ENCODE results near the gene RWDD3.

The RWDD3 gene

DNA sequence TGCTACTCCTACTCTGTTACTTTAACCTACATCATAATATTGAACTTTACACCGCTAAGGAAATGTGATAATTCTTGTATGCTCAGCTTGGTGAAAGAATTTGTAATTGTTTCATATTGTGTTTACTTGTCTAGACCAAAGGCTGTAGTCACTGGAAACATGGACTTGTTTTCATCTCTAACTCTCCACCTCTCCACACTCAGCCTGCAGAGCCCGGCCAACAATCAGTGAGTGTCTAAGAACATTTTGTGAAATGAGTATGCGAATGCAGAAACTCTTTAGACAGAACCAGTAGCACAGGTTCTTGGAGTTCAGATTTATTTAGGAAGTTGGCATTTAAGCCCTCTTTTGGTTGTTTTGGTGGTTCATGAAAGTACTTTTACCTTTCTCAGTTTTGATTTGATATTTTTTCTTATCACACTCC lies 3.2 kb upstream of the RWDD3 start:
- no peak for DNase-seq

- DNase-seq = peak; percentile 18
Measured at GRCh38 chr1:95232646-95233318, 1.2 kb upstream of the RWDD3 start.

- peak; percentile 15 for DNase-seq
Measured at GRCh38 chr1:95233319-95233736, 682 bp upstream of the RWDD3 start.

DNA sequence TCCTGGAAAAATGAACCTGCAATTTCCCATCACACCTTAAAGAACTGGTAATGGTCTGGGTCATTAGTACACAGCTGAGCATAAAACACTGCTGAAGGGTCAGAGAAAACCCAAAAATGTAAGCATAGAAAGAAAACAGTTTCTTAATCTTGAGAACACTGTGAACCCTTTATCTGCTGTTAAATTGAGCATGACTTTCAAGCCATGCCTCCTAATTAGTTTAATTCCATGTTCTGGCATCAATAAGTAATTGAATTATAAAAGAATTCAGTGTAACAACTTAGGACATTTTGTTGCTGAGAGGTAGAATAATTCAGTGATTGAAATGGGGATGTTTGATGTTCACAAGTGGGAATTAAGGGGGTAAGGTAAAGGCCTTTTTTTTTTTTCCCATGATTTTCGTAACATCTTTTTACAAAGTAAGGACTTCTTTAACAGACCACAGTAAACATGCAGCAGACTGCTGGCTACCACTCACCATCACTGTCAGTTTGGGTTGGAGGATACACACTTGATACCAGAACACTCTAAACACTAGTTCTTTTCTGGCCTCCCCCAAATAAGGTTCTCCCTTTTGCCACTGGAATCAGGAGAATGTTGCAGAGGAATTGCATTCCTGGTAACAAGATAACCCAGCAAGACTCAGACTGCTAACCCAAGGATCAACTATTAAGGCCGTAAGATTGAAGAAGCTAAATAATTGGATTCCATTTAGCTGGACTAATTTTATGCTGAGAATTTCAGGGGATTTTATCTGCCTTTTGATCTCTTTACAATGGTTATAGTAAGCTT lies 3.0 kb downstream of the RWDD3 start:
- no peak for DNase-seq

- no peak for DNase-seq
Measured at GRCh38 chr1:95237981-95238703, 4.1 kb downstream of the RWDD3 start.

DNA sequence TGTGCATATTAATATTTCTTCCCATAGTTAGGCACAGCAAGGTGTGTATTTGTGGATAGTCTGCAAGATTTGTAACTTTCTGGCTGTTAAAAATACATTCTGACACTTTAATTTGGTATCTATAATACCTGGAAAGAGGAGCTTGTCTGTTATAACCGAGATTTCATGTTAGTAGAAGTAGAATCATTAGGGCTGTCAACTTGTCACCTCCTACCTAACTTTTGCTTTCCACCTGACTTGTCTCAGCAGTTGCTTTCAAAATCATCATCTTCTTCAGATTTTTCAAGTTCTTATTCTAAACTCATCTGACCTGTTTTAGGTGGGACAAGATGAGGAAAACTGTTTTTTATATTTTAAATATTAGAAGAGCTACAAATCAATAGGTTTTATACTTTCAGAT lies 11.0 kb downstream of the RWDD3 start:
- no peak for DNase-seq

DNA sequence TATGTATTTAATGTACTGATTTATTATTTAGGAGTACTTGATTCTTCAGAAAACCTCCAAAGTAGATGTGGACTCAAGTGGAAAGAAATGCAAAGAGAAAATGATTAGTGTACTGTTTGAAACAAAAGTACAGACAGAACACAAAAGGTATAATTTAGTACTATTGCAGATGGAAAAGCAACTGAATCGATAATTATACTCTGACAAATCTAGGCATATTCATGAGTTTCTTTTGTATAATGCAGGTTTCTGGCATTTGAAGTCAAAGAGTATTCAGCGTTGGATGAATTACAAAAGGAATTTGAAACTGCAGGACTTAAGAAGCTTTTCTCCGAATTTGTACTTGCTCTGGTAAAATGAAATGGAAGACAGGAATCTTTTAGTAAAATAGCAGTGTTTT lies 12.5 kb downstream of the RWDD3 start:
- no peak for DNase-seq

GRCh38 chr1:95247607-95248006 lies 13.6 kb downstream of the RWDD3 start:
- DNase-seq = no peak

GRCh38 chr1:95249916-95250315 lies 15.9 kb downstream of the RWDD3 start:
- DNase-seq = peak; percentile 81

- DNase-seq = peak; percentile 63
Measured at GRCh38 chr1:95252422-95252821, 18.4 kb downstream of the RWDD3 start.

- no peak for DNase-seq
Measured at GRCh38 chr1:95254959-95255358, 20.9 kb downstream of the RWDD3 start.

GRCh38 chr1:95255826-95256225 lies 21.8 kb downstream of the RWDD3 start:
- DNase-seq = no peak

DNA sequence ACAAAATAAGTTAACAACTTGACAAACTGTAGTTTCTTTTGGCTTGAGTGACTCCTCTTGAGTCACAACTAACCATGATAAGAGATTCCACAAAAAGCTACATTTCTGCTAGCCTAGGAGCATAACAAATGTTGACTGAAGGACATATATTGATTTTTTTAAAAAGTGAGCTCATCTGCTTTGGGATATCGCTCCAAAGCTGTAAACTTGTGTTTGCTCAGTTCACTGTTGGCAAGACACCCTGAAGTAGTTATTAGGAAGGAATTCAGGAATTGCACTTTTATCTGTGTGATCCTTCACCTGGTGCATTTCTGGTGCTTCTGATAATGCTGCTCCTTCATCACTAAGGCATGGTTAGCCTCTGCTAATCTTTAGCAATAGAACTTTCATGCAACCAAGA lies 23.7 kb downstream of the RWDD3 start:
- DNase-seq = no peak

GRCh38 chr1:95259245-95259644 lies 25.2 kb downstream of the RWDD3 start:
- DNase-seq = no peak

- DNase-seq = no peak
Measured at GRCh38 chr1:95262913-95263312, 28.9 kb downstream of the RWDD3 start.

- no peak for DNase-seq
Measured at GRCh38 chr1:95263450-95263849, 29.4 kb downstream of the RWDD3 start.

DNA sequence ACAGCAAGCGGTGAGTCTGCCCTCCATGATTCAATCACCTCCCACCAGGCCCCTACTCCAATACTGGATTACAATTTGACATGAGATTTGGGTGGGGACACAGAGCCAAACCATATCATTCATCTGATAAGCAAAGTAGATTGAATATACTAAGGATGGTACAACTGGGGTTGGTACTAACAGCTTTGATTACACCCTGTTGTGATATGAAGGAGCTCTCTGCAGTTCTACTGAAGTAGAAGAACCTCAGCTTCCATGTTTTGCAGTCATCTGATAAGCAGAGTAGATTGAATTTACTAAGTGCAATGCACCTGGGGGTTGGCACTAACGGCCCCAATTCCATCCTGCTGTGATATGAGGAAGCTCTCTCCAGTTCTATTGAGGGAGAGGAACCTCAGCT lies 31.1 kb downstream of the RWDD3 start:
- DNase-seq = no peak

DNA sequence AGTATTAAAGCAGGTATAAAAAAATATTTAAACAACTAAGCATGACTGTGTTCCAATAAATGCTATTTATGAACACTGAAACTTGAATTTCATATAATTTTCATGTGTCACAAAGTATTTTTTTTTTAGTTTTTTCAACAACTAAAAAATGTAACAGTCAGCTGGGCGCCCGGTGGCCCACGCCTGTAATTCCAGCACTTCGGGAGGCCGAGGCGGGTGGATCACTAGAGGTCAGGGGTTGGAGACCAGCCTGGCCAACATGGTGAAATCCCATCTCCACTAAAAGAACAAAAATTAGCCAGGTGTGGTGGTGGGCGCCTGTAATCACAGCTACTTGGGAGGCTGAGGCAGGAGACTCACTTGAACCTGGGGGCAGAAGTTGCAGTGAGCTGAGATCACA lies 42.4 kb downstream of the RWDD3 start:
- no peak for DNase-seq

DNA sequence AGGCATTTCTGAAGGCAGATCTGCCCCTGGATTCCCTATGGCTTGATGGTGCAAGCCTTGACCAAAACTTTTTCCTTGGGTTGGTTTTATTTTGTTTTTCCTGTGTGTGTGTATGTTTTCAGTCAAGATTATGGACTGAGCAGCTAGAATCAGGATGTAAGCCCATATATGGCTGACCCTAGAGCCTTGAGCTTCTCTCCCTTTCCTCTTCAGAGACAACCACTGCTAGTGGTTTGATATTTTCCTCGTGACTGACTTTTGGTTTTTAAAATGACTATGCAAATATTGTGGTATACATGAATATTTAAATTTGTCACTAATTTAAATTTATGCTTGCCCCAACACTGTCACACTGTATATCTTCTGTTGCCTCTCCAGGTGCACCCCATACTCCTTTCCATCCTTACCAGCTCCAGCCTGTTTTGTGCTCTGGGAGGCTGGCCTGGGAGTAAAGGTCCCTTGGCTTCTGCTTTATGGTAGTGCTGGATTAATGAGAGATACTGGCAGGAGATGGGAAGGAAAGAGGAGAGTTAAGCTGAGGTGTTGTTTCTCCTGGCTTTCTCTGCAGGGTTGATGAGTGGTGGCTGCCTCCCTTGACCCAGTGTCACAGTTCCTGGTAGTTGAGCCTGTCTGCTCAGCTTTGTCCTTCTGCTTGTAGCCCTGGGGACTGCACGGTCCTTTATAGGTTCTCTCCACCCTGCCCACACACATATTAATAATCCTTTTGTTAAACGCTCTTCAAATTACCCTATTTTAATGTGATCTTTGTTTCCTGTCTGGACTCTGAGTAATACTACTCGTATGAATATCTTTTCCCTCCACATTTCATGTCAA lies 44.4 kb downstream of the RWDD3 start:
- DNase-seq = no peak

DNA sequence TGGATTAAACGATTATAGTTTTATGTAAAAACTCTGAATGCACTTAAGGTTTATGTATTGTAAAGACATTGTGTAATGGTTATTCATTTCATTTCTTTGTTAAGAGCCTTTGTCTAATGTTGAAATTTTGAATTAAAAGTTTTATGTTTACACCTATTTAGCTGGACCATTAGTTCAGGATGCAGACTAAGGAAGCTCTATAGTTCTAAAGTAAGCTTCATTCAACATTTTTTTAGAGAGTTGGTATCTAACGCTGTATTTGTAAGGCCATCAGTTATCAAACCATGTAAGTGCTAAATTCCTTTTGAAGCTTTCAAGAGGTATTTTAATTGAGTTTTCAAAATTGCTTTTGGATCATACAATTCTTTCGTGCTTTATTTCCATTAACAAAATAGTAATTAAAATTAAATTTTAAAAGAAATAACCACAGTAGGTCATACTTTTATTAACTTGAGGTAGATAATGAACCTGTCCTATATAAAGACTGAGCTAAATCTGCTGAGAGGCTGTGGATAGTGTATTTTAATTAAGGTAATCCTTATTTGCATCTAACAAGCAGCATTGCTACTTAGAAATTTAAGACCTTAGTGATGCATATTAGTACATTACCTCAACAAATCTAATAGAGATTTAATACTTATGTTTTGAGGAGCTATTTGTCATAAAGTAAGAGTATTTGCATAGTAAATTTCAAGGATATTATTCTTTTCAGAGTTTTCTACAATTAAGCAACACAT lies 47.9 kb downstream of the RWDD3 start:
- DNase-seq = no peak

DNA sequence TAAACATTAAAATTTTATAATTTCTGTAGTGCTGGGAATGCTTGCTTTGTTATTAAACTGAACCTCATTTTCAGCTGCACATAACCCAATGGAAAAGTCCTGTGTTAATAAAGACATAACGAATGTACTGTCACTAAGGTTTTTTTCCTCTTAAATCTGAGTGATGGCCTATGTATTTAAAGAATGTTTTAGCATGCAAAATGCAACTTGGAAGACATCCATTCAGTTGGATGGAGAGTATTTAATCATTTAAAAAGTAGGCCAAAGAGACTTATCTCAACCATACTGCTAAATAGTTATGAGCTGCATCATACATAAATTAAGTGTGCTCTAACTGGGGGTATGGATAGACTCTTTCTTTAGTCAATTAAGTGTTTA lies 48.5 kb downstream of the RWDD3 start:
- DNase-seq = no peak

DNA sequence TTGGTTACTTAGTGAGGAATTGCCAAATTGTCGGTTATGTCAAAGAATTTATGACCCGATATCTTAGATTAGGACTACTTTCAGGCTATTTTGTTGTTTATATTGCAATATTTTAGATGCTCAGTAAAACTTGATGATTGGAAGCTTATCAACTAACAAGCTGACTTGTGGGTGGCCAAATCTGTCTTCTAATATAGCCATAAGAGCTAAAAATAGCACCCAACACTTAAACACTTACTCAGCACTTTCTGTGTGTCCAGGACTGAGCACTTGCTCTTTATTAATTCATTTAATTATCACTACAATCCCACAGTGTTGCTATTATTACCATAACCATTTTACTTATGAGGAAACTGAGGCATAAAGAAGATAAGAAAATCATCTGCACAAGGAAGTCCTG lies 50.4 kb downstream of the RWDD3 start:
- no peak for DNase-seq
